SK-N-SH treated with all-trans-retinoic acid at 6 μM for 48 hours (cell line): ENCODE results near the gene RHEX.

Source experiments
- CREB5 ChIP-seq: fragments of 250-450 bp; sonication (Bioruptor Pico); IDR thresholded peaks from 2 replicates; pipeline ENCODE4 v1.5.1; 2020; ENCODE audit warnings: low read depth, mild to moderate bottlenecking, moderate library complexity
- CSDC2 ChIP-seq: fragments of 250-450 bp; sonication (Bioruptor Pico); IDR thresholded peaks from 2 replicates; pipeline ENCODE4 v1.5.0; 2020; ENCODE audit warnings: mild to moderate bottlenecking, moderate library complexity
- GLIS3 ChIP-seq: fragments of 250-450 bp; sonication (Bioruptor Pico); IDR thresholded peaks from 2 replicates; pipeline ENCODE4 v1.5.0; 2020; ENCODE audit warnings: mild to moderate bottlenecking, moderate library complexity
- OSR1 ChIP-seq: fragments of 250-450 bp; sonication (Bioruptor Pico); IDR thresholded peaks from 2 replicates; pipeline ENCODE4 v1.8.0; 2022; ENCODE audit warnings: moderate library complexity, mild to moderate bottlenecking, inconsistent platforms
- PATZ1 ChIP-seq: fragments of 250-450 bp; sonication (Bioruptor Pico); IDR thresholded peaks from 2 replicates; pipeline ENCODE4 v1.8.0; 2020; ENCODE audit warnings: mild to moderate bottlenecking, moderate library complexity, borderline replicate concordance
- TCF4 ChIP-seq: fragments of 250-450 bp; sonication (Bioruptor Pico); IDR thresholded peaks from 2 replicates; pipeline ENCODE4 v1.8.0; 2021; ENCODE audit warnings: mild to moderate bottlenecking, moderate library complexity, borderline replicate concordance
- TOX ChIP-seq: fragments of 250-450 bp; sonication (Bioruptor Pico); IDR thresholded peaks from 2 replicates; pipeline ENCODE4 v1.8.0; 2021; ENCODE audit warnings: mild to moderate bottlenecking, moderate library complexity, borderline replicate concordance
- ZC3H10 ChIP-seq: fragments of 250-450 bp; sonication (Bioruptor Pico); IDR thresholded peaks from 2 replicates; pipeline ENCODE4 v1.5.1; 2021; ENCODE audit warnings: mild to moderate bottlenecking, moderate library complexity
- ZNF565 ChIP-seq: fragments of 450-650 bp; formaldehyde crosslinking; conservative IDR thresholded peaks from 2 replicates; pipeline ENCODE4 v1.5.0; 2020; ENCODE audit warnings: low read depth, mild to moderate bottlenecking, moderate library complexity

DNA sequence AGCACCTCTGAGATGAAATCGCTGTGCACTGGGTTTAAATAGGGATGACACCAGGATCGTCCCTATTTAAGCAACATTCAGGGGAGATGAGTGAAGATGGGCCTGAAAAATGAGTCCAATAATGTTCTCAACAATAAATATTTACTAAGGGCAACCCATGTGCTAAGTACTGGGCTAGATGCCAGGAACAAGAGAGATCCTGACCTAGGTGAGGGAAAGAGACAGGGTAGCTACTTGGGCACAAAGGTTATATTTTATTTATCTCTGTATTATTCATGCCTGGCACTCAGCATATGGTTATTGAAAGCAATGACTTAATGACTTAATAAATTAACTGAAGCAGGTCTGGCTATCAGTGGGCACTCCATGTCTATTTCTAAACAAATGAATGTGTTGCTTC, 91.6 kb downstream of the RHEX start:
- no peak for TF ChIP-seq CREB5 (CRISPR knock-in tag)
- no peak for TF ChIP-seq TCF4
- no peak for TF ChIP-seq GLIS3 (CRISPR knock-in tag)
- TF ChIP-seq PATZ1 (CRISPR knock-in tag): no peak
- no peak for TF ChIP-seq ZNF565 (CRISPR knock-in tag)
- TF ChIP-seq OSR1: no peak
- no peak for TF ChIP-seq TOX (CRISPR knock-in tag)
- no peak for TF ChIP-seq ZC3H10 (CRISPR knock-in tag)
- TF ChIP-seq CSDC2 (CRISPR knock-in tag): no peak
